NCI-H1694 (cell line): ENCODE results near the gene ZRANB1.

ENCODE experiments used
- DNase-seq: peaks from one replicate; lab custom pipeline; 2025; lab: John Stamatoyannopoulos, UW

The ZRANB1 gene

DNA sequence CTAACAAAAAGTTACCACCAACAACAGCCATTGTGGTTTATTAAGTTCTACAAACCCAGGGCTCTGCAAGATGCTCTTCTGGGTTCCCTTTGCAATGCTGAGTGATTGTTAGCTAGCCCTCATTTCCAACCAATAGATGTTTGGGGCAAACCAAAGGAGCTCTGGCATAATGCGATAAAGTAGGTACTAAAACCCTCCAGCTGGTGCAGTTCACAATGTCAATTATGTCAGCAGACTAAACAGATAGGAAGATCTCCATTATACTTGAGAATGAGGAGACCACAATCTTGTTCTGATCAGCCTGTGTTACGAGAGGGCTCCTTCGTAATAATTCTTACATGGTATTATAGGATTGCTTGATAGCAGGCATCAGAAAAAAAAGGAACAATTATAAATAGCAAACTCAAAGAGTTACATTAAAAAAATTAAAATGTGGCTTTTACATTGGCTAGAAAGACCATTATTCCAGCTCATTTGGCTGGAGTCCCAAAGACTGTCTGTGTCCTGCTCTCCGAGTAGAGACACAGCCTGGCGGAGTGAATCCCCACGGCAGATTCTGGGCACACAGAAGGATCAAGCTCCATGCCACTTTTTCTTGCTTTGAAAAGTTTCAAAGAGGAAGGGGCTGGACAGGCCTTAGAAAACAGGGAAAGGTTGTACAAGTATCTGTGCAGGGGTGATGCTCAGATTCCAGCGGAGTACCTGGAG lies 93.8 kb downstream of the ZRANB1 start:
- DNase-seq: no peak

DNA sequence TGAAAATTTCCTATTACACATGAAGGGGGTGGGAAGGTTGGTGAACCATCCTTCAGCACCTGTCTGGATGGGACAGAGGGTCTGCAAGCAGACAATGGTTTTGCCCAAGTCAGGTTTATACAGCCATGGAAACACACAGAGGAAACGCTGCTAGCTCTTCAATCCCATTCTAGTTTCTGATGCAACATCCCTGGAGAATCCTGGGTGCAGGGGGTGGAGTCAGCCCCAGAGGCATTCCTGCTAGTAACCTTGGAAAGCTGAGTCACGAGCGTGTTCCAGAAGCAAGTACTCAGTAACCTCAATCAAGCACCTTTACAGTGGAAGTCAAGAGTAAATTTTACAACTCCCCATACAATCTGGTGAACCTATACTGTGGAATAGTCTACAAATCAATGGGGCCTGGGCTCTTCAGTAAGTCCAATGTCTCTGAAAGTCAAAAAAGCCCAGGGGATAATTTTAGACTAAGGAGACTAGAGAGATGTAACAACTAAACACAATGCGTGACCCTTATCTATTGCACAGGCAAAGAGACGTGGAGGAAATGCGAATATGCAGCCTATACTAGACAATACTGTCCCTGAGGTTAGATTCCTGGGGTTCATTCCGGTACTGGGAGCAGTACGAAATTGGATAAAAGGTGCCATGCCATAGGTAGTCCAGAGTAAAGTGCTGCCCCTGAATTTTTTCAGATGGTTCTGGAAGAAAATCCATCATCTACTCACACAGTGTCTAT lies 95.4 kb downstream of the ZRANB1 start:
- DNase-seq: no peak
